ENCODE measurements around the gene VPS37D. TPM values are rescaled to one million over a fixed set of nuclear protein-coding genes. Genes with fewer than 3 reads are reported as not detected.

VPS37D gene
- total RNA-seq, 1 experiment from 2014 or later = 0.85 TPM

- Histone ChIP-seq H2AFZ (ENCODE audit: low read length) (no peak overlapping the region), H3K79me2 (ENCODE audit: insufficient read depth, low read length) (no peaks in the 10 kb centered on the region), H3K23me2 (ENCODE audit: insufficient read length, low read depth, low read length, poor library complexity, severe bottlenecking) (peaks cover 2% of the 10 kb centered on the region), H3K4me1 (ENCODE audit: insufficient read depth, low read length) (no peaks in the 10 kb centered on the region), H3K56ac (ENCODE audit: insufficient read length, low read depth, low read length) (no peak overlapping the region), H2BK120ac (ENCODE audit: low read depth, low read length, poor library complexity, severe bottlenecking) (no peak overlapping the region), H4K91ac (ENCODE audit: insufficient read length, low read depth, low read length) (no peak overlapping the region), H4K5ac (ENCODE audit: insufficient read length, low read depth, low read length) (no peak overlapping the region), H3K79me1 (ENCODE audit: insufficient read depth, low read depth, low read length, poor library complexity, severe bottlenecking) (no peaks in the 10 kb centered on the region), H3K18ac (ENCODE audit: insufficient read length, low read depth, low read length) (no peak overlapping the region), H2BK15ac (ENCODE audit: low read depth, low read length) (no peak overlapping the region), H3K4ac (ENCODE audit: low read depth, low read length) (no peak overlapping the region), H3K27ac (ENCODE audit: insufficient read length, low read depth, low read length) (no peak overlapping the region), H2AK5ac (ENCODE audit: insufficient read length, low read length) (no peak overlapping the region), H3K4me2 (ENCODE audit: insufficient read depth, insufficient read length, low read length) (no peak overlapping the region), H3K9me3 (ENCODE audit: control insufficient read depth, low read depth, low read length) (no peaks in the 10 kb centered on the region), H3K14ac (ENCODE audit: insufficient read depth, low read length) (no peak overlapping the region), H2BK20ac (ENCODE audit: low read depth, low read length, poor library complexity, severe bottlenecking) (no peak overlapping the region), H4K20me1 (ENCODE audit: control insufficient read depth, insufficient read depth, insufficient read length) (no peaks in the 10 kb centered on the region), H2BK12ac (ENCODE audit: insufficient read length, low read depth, low read length) (no peak overlapping the region), H3K23ac (ENCODE audit: insufficient read length, low read depth, low read length) (no peak overlapping the region), H3T11ph (ENCODE audit: low read length) (no peak overlapping the region), H2BK5ac (ENCODE audit: insufficient read length, low read length) (no peak overlapping the region), H3K27me3 (ENCODE audit: insufficient read depth, low read length) (no peaks in the 10 kb centered on the region), H4K8ac (replicated peaks; ENCODE audit: insufficient read length, low read depth, low read length) (no peak overlapping the region), H3K9ac (ENCODE audit: extremely low read depth, insufficient read length, low read length) (no peak overlapping the region)
- Mint-ChIP-seq H3K36me3 (ENCODE audit: insufficient read depth in 1 of 3, low read depth in 3 of 3) (no peaks in the 10 kb centered on the region), H3K4me1 (peaks cover 4 to 18% of the 10 kb centered on the region in 2 experiments), H3K27ac (no peak overlapping the region), H3K4me3 (no peak overlapping the region), H3K27me3 (ENCODE audit: low read depth) (peaks cover 54% of the 10 kb centered on the region), H3K9me3 (peaks cover 2 to 10% of the 10 kb centered on the region in 2 experiments; a peak in 4 of 5 replicates)
- DNase-seq = no peak
- TF ChIP-seq CTCF (conservative IDR thresholded peaks at IDR 0.05) = no peak
Observed at GRCh38 chr7:73663033-73663432, 4.6 kb upstream of the VPS37D start.

Measured in H9 (cell line).